Upper lobe of right lung (tissue), 1 donor: ENCODE results near the gene SMAD3. TPM values are rescaled to one million over a fixed set of nuclear protein-coding genes. Genes with fewer than 3 reads are reported as not detected.

Experiments
- ATAC-seq: fragments of 200-7000 bp; cut with Tn5 transposase; one replicate; pipeline ENCODE4 v1.9.1; 2020; ENCODE audit warnings: mild to moderate bottlenecking, moderate library complexity
- DNase-seq: peaks from one replicate; pipeline ENCODE4 v3.0.0-alpha.2; 2020
- H3K27ac ChIP-seq: fragments of 200-600 bp; one replicate; pipeline ENCODE4 v1.8.0; 2022
- H3K27me3 ChIP-seq: fragments of 200-600 bp; one replicate; pipeline ENCODE4 v1.8.0; 2022; ENCODE audit warnings: mild to moderate bottlenecking
- H3K36me3 ChIP-seq: fragments of 200-600 bp; one replicate; pipeline ENCODE4 v1.8.0; 2022
- H3K4me1 ChIP-seq: fragments of 200-600 bp; one replicate; pipeline ENCODE4 v1.8.0; 2022
- H3K4me3 ChIP-seq: fragments of 200-600 bp; one replicate; pipeline ENCODE4 v1.8.0; 2022; ENCODE audit warnings: mild to moderate bottlenecking
- H3K9me3 ChIP-seq: fragments of 200-600 bp; one replicate; pipeline ENCODE4 v1.8.0; 2022
- intact Hi-C: fragments of 100-400 bp; cut with DNase I; formaldehyde crosslinking; loops from one replicate; pipeline ENCODE4 v1.11.0; 2022
- total RNA-seq: library from RNA; stranded (reverse); fragmentation: NEBNext Ultra II Directional; extraction: Animal tissue kit (Norgen Biotek cat#: 25700); gene quantifications from one replicate; pipeline ENCODE4 v1.2.1, GENCODE V29; 2021
- TF ChIP-seq, protein P1 (sequence below): fragments of 200-600 bp; IDR thresholded peaks from one replicate; pipeline ENCODE4 v1.8.0; 2022; ENCODE audit warnings: antibody characterized with exemption
- donor health status: DM: no; HTN: yes; CAD: no; lungs with severe emphysema.

The SMAD3 gene
- total RNA-seq, 1 donor from 2014 or later: 31.6 TPM

GRCh38 chr15:67032608-67033007 lies 32.8 kb upstream of the SMAD3 start:
- Histone ChIP-seq H3K27me3 (peaks cover 4% of the 10 kb centered on the region), H3K36me3 (no peaks in the 10 kb centered on the region), H3K4me3 (no peak overlapping the region), H3K4me1 (peaks cover 6% of the 10 kb centered on the region), H3K27ac (no peak overlapping the region), H3K9me3 (no peaks in the 10 kb centered on the region)
- ATAC-seq: no peak
- TF ChIP-seq, protein P1, sequence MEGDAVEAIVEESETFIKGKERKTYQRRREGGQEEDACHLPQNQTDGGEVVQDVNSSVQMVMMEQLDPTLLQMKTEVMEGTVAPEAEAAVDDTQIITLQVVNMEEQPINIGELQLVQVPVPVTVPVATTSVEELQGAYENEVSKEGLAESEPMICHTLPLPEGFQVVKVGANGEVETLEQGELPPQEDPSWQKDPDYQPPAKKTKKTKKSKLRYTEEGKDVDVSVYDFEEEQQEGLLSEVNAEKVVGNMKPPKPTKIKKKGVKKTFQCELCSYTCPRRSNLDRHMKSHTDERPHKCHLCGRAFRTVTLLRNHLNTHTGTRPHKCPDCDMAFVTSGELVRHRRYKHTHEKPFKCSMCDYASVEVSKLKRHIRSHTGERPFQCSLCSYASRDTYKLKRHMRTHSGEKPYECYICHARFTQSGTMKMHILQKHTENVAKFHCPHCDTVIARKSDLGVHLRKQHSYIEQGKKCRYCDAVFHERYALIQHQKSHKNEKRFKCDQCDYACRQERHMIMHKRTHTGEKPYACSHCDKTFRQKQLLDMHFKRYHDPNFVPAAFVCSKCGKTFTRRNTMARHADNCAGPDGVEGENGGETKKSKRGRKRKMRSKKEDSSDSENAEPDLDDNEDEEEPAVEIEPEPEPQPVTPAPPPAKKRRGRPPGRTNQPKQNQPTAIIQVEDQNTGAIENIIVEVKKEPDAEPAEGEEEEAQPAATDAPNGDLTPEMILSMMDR: no peak
- intact Hi-C loops: no loop called here
- DNase-seq: no peak

GRCh38 chr15:67033012-67033411 lies 32.4 kb upstream of the SMAD3 start:
- no peaks in the 10 kb centered on the region for H3K9me3 ChIP-seq
- ATAC-seq (peak; percentile 12), DNase-seq (no peak)
- peaks cover 4% of the 10 kb centered on the region for H3K27me3 ChIP-seq
- H3K4me3 ChIP-seq: peak overlapping the region; percentile 30
- TF ChIP-seq, protein P1: no peak
- intact Hi-C loops: no loop called here
- no peak overlapping the region for H3K27ac ChIP-seq
- H3K4me1 ChIP-seq: peaks cover 6% of the 10 kb centered on the region
- H3K36me3 ChIP-seq: no peaks in the 10 kb centered on the region

- Histone ChIP-seq H3K4me1 (peaks cover 6% of the 10 kb centered on the region), H3K27ac (no peak overlapping the region), H3K4me3 (peak overlapping the region; percentile 30), H3K27me3 (peaks cover 4% of the 10 kb centered on the region), H3K9me3 (no peaks in the 10 kb centered on the region), H3K36me3 (no peaks in the 10 kb centered on the region)
- peak; percentile 70 for ATAC-seq
- TF ChIP-seq, protein P1: no peak
- DNase-seq: no peak
- intact Hi-C loops: no loop called here
These were observed 31.8 kb upstream of the SMAD3 start for GRCh38 chr15:67033571-67034044.

DNA sequence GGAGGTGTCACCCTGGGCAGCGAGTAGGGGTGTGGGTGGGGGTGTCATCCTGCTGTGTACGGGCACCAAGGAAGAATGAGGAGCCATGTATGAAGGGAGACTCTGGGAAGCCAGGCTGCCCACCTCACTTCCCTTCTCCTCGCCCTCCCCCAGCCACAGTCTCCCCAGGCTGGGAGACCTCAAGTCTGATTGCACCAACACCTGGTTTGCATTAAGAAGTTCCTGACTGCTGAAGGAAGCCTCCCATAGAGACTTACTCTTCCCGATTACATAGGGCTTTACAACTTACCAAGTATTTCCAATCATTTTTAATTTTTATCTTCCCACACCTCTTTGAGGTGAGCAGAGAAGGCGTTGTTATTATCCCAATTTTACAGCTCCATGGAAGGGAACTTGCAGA lies 29.5 kb upstream of the SMAD3 start:
- DNase-seq (no peak), ATAC-seq (no peak)
- H3K27ac ChIP-seq: no peak overlapping the region
- no peaks in the 10 kb centered on the region for H3K36me3 ChIP-seq
- intact Hi-C loops: no loop called here
- peaks cover 6% of the 10 kb centered on the region for H3K4me1 ChIP-seq
- H3K9me3 ChIP-seq: no peaks in the 10 kb centered on the region
- TF ChIP-seq, protein P1: no peak
- no peak overlapping the region for H3K4me3 ChIP-seq
- H3K27me3 ChIP-seq: peaks cover 4% of the 10 kb centered on the region

DNA sequence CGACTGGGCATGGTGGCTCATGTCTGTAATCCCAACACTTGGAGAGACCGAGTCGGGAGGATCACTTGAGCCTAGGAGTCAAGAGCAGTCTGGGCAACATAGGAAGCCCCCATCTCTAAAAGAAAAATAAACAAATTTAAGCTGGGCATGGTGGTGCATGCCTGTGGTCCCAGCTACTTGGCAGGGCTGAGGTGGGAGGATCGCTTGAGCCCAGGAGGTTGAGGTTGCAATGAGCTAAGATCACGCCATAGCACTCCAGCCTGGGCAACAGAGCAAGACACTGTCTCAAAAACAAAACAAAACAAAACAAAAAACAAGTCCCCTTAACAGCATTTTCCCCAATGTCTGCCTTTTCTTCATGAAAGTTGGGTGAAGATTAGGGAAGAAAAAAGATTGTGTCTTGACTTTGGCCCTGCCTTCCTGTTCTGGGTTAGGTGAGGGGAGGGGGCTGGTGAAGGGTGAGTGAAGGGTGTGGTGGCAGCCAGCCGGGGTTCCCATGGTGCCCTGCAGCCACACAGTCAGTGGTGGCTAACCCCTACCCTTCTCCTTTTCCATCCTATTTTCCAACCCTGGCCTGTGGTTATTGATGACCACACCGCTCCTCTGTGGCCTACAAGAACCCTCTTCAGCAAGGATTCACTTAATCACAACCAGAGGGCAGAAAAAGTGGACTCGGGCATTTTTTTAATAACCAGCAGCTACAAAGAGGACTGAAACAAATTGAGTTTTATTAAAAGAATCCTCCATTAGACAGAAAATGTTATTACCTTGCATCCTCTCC lies 28.4 kb upstream of the SMAD3 start:
- peaks cover 4% of the 10 kb centered on the region for H3K27me3 ChIP-seq
- H3K27ac ChIP-seq: no peak overlapping the region
- no peaks in the 10 kb centered on the region for H3K9me3 ChIP-seq
- H3K4me1 ChIP-seq: peaks cover 6% of the 10 kb centered on the region
- intact Hi-C loops: no loop called here
- ATAC-seq: no peak
- no peak for DNase-seq
- H3K4me3 ChIP-seq: no peak overlapping the region
- no peaks in the 10 kb centered on the region for H3K36me3 ChIP-seq
- TF ChIP-seq, protein P1: no peak
